Bronchial epithelial cell (primary cell): ENCODE data around the gene ATAT1. TPM values are rescaled to one million over a fixed set of nuclear protein-coding genes. Genes with fewer than 3 reads are reported as not detected.
A peak's percentile ranks its signal among the peaks of the same experiment; 100 is the strongest.

Source experiments
- DNase-seq: peaks from one replicate; pipeline ENCODE4 v3.0.0-alpha.2; 2010; ENCODE audit warnings: low read depth
- FAIRE-seq: peaks from 2 replicates; lab custom pipeline; 2011; peaks lifted over from hg19 to GRCh38; lab: Jason Lieb, UNC
- H3K27me3 ChIP-seq: 2 replicates; pipeline ENCODE4 v1.5.1; 2011; ENCODE audit warnings: low read length; ENCODE audit not compliant: control insufficient read depth, insufficient read depth
- H3K36me3 ChIP-seq: 2 replicates; pipeline ENCODE4 v1.5.1; 2011; ENCODE audit warnings: low read length; ENCODE audit not compliant: control insufficient read depth, insufficient read depth
- H3K4me3 ChIP-seq: 2 replicates; pipeline ENCODE4 v1.5.1; 2011; ENCODE audit warnings: mild to moderate bottlenecking, low read depth, low read length, control low read depth
- CTCF ChIP-seq: IDR thresholded peaks from 2 replicates; pipeline ENCODE4 v1.5.1; 2011; ENCODE audit warnings: mild to moderate bottlenecking, moderate library complexity, low read length, control low read depth, inconsistent platforms; ENCODE audit not compliant: insufficient read depth, severe bottlenecking
- total RNA-seq: library from RNA; depleted of rRNA; stranded (reverse); fragments of >200 nt; gene quantifications from 2 replicates; pipeline ENCODE4 v1.2.1, GENCODE V29; 2014

ATAT1 gene
- total RNA-seq, 1 donor from 2014 or later, result 2.9 TPM

GRCh38 chr6:30614044-30614842 lies 12.4 kb upstream of the ATAT1 start:
- DNase-seq (no peak), FAIRE-seq (no peak)
- Histone ChIP-seq H3K27me3 (no peaks in the 10 kb centered on the region), H3K4me3 (peak overlapping the region; percentile 0), H3K36me3 (peaks cover 11% of the 10 kb centered on the region)
- TF ChIP-seq CTCF, result no peak

DNA sequence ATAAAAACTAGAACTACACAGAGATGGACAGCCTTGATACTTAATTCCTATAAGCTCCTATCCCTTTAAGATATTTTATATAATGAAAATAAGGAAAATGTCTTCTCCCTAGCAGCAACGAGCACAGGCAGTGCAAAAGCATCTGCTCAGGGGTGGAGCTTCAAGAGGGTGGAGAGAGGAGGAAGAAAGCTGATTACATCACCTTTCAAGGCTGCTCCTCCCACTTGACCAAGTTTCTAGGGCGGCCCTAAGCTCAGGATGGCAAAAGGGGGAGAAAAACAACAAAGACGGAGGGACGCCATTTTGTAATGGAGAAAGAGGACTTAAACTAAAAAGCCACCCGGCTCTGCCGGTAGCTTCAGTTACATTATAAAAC lies 11.8 kb upstream of the ATAT1 start:
- H3K27me3 ChIP-seq, result no peaks in the 10 kb centered on the region
- DNase-seq (peak; percentile 96), FAIRE-seq (no peak)
- H3K4me3 ChIP-seq, result peak overlapping the region; percentile 64
- no peak for TF ChIP-seq CTCF
- H3K36me3 ChIP-seq, result peaks cover 15% of the 10 kb centered on the region

GRCh38 chr6:30615219-30615957 lies 11.3 kb upstream of the ATAT1 start:
- peak; percentile 67 for DNase-seq
- Histone ChIP-seq H3K36me3 (peaks cover 14% of the 10 kb centered on the region), H3K27me3 (no peaks in the 10 kb centered on the region), H3K4me3 (peak overlapping the region; percentile 64)
- no peak for FAIRE-seq
- no peak for TF ChIP-seq CTCF

DNA sequence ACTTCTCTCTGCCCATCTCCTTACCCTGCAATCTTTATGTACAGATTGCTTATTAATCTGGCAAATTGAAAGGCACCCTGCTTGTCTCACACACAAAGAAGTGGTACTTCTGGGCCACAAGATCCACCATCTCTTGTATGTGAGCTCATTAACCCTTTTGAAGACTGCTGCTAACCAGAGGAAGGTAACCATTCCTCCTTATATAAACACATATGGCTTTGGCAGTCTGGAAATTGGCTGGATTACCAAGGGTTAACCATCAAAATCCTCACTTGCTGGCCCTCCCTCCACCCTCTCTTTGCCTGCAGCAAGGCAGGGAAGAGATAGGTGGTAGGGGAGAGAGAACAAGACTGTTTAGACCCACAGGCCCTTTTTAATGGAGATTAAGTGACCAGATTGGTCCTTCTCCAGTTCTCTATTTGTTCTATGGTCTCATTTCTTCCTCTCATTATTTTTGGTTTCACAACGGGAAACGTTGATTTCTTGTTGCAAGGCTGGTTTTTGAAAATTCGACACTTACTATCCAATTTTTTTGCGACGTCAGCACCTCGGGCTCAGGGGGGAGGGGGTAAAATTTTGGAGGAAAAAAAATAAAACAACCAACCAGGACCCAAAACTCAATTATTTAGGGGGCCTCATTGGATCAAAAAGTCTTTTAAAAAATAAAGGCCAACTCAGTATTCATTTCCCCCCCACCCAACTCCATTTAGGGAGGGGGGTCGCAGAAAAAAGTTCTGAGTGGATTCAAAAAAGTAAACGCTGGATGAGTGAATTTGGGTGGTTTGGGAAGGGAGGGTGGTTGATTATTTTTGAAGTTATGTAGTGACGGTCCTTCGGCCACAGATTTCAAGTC lies 10.5 kb upstream of the ATAT1 start:
- no peak for TF ChIP-seq CTCF
- peaks cover 15% of the 10 kb centered on the region for H3K36me3 ChIP-seq
- no peaks in the 10 kb centered on the region for H3K27me3 ChIP-seq
- FAIRE-seq (no peak), DNase-seq (no peak)
- H3K4me3 ChIP-seq, result peak overlapping the region; percentile 64

DNA sequence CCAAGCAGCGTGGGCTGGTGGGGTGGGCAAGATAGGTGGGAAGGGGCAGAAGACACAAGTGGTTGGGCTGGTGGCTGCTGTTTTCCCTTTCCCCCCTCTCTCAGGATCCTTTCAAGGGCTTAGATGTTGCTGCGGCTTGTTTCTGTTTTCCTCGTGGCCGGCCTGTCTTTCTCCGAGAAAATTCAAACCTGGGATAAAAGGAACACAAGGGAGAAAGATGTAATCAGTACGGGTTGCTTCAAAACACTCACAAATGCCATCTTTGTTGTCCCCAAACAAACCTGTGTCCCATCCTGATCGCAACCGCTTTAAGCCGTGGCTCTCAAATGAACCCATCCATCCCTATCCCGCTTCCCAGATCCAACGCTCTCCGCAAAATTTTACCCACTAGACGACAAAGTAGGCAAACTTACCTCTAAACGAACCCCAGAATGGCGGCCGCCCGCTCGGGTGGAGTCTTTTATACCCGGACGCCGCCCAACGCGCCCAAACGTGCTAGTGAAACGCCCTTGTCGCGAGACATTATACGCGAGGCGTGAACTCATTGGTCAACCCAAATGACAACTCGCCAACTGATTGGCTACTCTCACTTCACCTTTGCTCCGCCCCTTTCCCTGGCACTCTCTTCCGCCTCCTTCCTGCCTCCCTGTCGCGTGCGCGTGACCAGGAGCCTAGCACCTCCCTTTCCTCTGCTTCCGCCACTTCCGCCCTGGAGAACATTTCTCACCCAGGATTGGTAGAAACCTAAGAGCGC lies 9.7 kb upstream of the ATAT1 start, which contains the start of gene PPP1R10:
PPP1R10 (minus strand) TSS at position 433 of the 754 bp plus-strand sequence. CDS start 7,299 bp downstream, outside the sequence.
- H3K27me3 ChIP-seq, result no peaks in the 10 kb centered on the region
- TF ChIP-seq CTCF, result no peak
- DNase-seq (peak; percentile 99), FAIRE-seq (peak; percentile 76)
- H3K4me3 ChIP-seq, result peak within 1 kb of the TSS; percentile 73
- peaks cover 15% of the 10 kb centered on the region for H3K36me3 ChIP-seq
